ENCODE data around the gene MAGEA11. TPM values are rescaled to one million over a fixed set of nuclear protein-coding genes. Genes with fewer than 3 reads are reported as not detected.
"Not testable (repeated sequence)": the region's sequence is repeated elsewhere in the genome, so short reads cannot be mapped to it uniquely, and the experiment has no call there.

Gene MAGEA11, protein sequence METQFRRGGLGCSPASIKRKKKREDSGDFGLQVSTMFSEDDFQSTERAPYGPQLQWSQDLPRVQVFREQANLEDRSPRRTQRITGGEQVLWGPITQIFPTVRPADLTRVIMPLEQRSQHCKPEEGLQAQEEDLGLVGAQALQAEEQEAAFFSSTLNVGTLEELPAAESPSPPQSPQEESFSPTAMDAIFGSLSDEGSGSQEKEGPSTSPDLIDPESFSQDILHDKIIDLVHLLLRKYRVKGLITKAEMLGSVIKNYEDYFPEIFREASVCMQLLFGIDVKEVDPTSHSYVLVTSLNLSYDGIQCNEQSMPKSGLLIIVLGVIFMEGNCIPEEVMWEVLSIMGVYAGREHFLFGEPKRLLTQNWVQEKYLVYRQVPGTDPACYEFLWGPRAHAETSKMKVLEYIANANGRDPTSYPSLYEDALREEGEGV
- total RNA-seq (2014; rRNA removed; shearing (Covaris generic); ENCODE audit: low replicate concordance): not detected in 2 replicates

DNA sequence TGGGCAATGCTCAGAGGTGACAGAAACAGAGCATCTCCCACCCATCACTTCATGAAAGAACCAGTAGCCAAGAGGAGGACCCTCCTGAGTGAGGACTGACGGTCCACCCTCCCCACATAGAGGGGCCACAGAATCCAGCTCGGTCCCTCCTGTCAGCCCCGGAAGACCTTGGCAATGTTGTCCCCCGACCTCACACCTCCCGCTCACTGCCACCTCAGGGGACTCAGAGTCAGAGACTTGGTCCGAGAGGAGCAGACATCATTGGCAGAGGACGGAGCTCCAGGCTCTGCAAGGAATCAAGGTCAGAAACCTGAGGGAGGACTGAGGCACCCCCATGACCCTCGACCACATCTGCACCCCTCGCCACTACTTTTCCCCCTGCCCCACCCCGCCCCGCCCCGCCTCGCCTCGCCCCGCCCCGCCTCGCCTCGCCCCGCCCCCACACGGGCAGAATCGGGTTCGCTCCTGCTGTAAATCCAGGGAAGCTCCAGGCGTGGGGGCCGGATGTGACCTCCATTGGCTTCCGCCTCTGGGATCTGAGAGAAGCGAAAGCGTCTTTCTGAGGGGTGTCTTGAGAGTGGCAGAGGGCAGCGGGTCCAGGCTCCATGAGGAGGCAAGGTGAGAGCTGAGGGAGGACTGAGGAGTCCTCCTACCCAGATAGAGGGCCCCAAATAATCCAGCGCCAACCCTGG, at the start of gene MAGEA11:
Gene MAGEA11, plus strand, starts transcription at position 516 of the 692 bp plus-strand sequence. CDS start 1,100 bp downstream, outside the sequence.
- DNase-seq: no peak
- Histone ChIP-seq H3K36me3 (no peaks in the 10 kb centered on the region), H3K9me3 (no peaks in the 10 kb centered on the region), H3K4me3 (no peak within 1 kb of the TSS), H3K27me3 (no peaks in the 10 kb centered on the region)

- not testable (repeated sequence) for H3K4me3 ChIP-seq, DNase-seq, H3K9me3 ChIP-seq, H3K27me3 ChIP-seq, H3K36me3 ChIP-seq
Observed at GRCh38 chrX:149675088-149675487, 36.8 kb upstream of the MAGEA11 start.

- not testable (repeated sequence) for H3K4me3 ChIP-seq, H3K27me3 ChIP-seq, DNase-seq, H3K9me3 ChIP-seq, H3K36me3 ChIP-seq
Observed at GRCh38 chrX:149675554-149675953, 36.3 kb upstream of the MAGEA11 start.

- DNase-seq, H3K9me3 ChIP-seq, H3K4me3 ChIP-seq, H3K27me3 ChIP-seq, H3K36me3 ChIP-seq: not testable (repeated sequence)
Observed at GRCh38 chrX:149679164-149679678, 32.6 kb upstream of the MAGEA11 start.

DNA sequence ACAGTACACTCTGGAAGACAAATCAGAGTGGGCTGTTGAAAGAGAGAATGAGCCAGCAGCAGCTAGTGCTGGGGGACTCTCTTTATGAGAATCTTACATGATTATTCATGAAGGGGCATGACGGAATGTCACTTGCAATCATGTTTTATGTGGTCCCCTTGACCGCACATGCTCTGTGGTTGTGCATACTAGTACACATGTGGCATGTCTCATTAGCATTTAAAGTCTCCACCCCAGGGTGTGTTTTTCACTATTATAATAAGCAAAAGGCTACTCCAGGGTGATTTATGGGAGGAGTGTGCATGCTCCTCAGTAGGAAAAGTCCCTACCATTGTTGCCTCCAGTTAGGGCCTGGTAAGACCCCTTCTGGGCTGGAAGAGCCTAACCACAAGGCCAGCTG, 30.7 kb upstream of the MAGEA11 start:
- no peaks in the 10 kb centered on the region for H3K9me3 ChIP-seq

DNA sequence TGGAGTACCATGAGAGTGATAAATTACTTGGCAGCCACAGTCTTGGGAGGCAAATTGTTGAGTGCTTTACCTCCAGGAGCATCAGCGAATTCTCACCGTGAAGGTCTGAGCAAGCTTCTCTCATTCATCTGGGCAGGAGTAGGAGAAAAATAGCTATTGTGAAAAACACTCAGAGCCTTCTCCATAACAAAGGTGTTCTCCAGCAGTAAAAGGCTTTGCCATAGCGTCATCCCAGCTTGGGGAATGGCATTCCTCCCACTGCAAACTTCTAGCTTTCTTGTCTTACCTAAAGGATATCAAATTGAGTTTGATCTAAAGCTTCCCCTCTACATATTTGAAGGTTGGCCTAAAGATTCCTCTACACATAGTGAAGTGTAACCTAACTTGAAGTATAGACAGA, 29.8 kb upstream of the MAGEA11 start:
- H3K27me3 ChIP-seq: no peaks in the 10 kb centered on the region
- DNase-seq: no peak
- no peak overlapping the region for H3K4me3 ChIP-seq
- no peaks in the 10 kb centered on the region for H3K9me3 ChIP-seq
- no peaks in the 10 kb centered on the region for H3K36me3 ChIP-seq

More for the DNA sequence above, 30.7 kb upstream of the MAGEA11 start:
- Histone ChIP-seq H3K4me3 (no peak overlapping the region), H3K36me3 (no peaks in the 10 kb centered on the region), H3K27me3 (no peaks in the 10 kb centered on the region)
- no peak for DNase-seq

GRCh38 chrX:149682956-149683947, 28.6 kb upstream of the MAGEA11 start:
- Histone ChIP-seq H3K4me3 (no peak overlapping the region), H3K36me3 (no peaks in the 10 kb centered on the region), H3K27me3 (no peaks in the 10 kb centered on the region), H3K9me3 (no peaks in the 10 kb centered on the region)
- no peak for DNase-seq

GRCh38 chrX:149683966-149684730, 27.7 kb upstream of the MAGEA11 start:
- DNase-seq: no peak
- no peak overlapping the region for H3K4me3 ChIP-seq
- H3K36me3 ChIP-seq: no peaks in the 10 kb centered on the region
- H3K9me3 ChIP-seq: no peaks in the 10 kb centered on the region
- H3K27me3 ChIP-seq: no peaks in the 10 kb centered on the region

GRCh38 chrX:149687991-149688390, 23.9 kb upstream of the MAGEA11 start:
- Histone ChIP-seq H3K4me3 (no peak overlapping the region), H3K36me3 (no peaks in the 10 kb centered on the region), H3K9me3 (no peaks in the 10 kb centered on the region), H3K27me3 (no peaks in the 10 kb centered on the region)
- DNase-seq: no peak

GRCh38 chrX:149688552-149688951, 23.3 kb upstream of the MAGEA11 start:
- DNase-seq: no peak
- Histone ChIP-seq H3K27me3 (no peaks in the 10 kb centered on the region), H3K4me3 (no peak overlapping the region), H3K36me3 (no peaks in the 10 kb centered on the region), H3K9me3 (no peaks in the 10 kb centered on the region)

DNA sequence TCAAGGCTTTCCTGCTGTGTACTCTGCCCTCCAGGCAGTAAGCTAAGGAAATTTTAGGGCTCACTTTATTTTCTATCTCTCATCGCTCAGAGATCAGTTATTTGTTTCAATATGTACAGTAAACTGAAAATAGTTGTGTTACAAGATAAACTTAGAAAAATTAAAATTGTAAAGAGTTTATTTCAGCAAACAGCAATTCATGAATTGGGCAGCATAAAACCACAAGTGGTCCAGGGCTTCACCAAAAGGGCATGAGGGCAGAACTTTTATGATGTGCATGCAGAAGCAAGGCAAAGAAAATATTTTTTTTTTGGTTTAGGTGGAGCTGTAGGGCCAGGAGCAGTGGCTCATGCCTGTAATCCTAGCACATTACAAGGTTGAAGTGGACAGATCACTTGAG, 20.1 kb upstream of the MAGEA11 start:
- no peaks in the 10 kb centered on the region for H3K27me3 ChIP-seq

DNA sequence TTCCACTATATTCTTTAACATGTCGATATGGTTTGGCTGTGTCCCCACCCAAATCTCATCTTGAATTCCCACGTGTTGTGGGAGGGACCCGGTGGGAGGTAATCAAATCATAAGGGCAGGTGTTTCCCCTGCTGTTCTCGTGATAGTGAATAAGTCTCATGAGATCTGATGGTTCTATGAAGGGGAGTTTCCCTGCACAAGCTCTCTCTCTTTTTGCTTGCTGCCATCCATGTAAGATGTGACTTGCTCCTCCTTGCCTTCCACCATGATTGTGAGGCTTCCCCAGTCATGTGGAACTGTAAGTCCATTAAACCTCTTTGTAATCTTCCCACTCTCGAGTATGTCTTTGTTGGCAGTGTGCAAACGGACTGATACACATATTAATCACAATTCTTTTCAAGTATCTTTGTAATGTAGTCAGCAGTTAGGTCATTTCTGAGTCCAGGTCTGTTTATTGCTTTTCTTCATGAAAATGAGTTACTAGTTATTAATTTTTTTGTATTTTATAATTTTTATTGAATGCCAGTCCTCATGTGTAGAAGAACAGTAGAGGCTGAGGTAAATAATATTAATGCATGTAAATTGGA, 19.1 kb upstream of the MAGEA11 start:
- H3K9me3 ChIP-seq, DNase-seq, H3K4me3 ChIP-seq, H3K27me3 ChIP-seq, H3K36me3 ChIP-seq: not testable (repeated sequence)

More for the DNA sequence above, 20.1 kb upstream of the MAGEA11 start:
- Histone ChIP-seq H3K4me3 (no peak overlapping the region), H3K9me3 (no peaks in the 10 kb centered on the region), H3K36me3 (no peaks in the 10 kb centered on the region)
- DNase-seq: no peak

GRCh38 chrX:149699761-149700160, 12.1 kb upstream of the MAGEA11 start:
- no peak for DNase-seq
- Histone ChIP-seq H3K27me3 (no peaks in the 10 kb centered on the region), H3K36me3 (no peaks in the 10 kb centered on the region), H3K9me3 (no peaks in the 10 kb centered on the region), H3K4me3 (no peak overlapping the region)

DNA sequence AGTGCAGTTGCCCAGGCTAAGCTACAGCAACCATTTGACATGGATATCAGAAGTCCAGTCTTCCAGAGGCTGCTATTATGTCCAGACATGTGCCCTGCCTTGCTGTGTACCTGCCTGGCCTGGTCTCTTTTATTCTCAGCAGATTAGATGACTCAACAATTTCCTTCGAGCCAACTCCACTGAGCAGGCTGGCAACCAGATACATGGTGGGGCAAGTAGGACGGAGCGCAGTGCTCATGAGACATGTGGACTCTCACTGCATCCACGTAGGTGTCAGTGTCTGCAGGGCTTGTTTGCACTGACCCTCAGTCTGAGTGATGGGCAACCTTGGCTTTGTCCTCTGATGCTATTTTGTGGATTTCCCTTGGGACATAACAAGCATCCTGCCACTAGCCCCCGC, 7.2 kb upstream of the MAGEA11 start:
- H3K9me3 ChIP-seq: no peaks in the 10 kb centered on the region
- H3K4me3 ChIP-seq: no peak overlapping the region
- H3K36me3 ChIP-seq: no peaks in the 10 kb centered on the region
- no peak for DNase-seq
- H3K27me3 ChIP-seq: no peaks in the 10 kb centered on the region

- DNase-seq: no peak
- no peaks in the 10 kb centered on the region for H3K27me3 ChIP-seq
- no peaks in the 10 kb centered on the region for H3K9me3 ChIP-seq
- no peak overlapping the region for H3K4me3 ChIP-seq
- no peaks in the 10 kb centered on the region for H3K36me3 ChIP-seq
Observed at GRCh38 chrX:149707147-149707901, 4.5 kb upstream of the MAGEA11 start.
